HG03066 (cell line): ENCODE measurements around the gene SAMD8.
"Not testable (repeated sequence)": the region's sequence is repeated elsewhere in the genome, so short reads cannot be mapped to it uniquely, and the experiment has no call there.

ENCODE experiments used
- ATAC-seq: cut with Tn5 transposase; IDR thresholded peaks from one replicate; pipeline ENCODE4 v1.9.1; 2021; ENCODE audit warnings: low read depth; ENCODE audit not compliant: unreplicated experiment

SAMD8 gene

GRCh38 chr10:75187961-75188426 is 76.5 kb downstream of the SAMD8 start:
- no peak for ATAC-seq

DNA sequence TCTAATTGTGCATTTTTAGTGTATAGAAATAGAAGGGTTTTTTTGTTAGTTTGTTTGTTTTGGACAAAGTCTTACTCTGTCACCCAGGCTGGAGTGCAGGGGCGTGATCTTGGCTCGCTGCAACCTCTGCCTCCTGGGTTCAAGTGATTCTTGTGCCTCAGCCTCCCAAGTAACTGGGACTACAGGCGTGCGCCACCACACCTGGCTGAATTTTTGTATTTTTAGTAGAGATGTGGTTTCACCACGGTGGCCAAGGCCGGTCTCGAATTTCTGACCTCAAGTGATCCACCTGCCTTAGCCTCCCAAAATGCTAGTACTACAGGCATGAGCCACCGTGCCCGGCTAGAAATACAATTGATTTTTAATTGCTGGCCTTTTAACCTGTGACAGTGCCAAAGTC is 77.1 kb downstream of the SAMD8 start:
- ATAC-seq = not testable (repeated sequence)

DNA sequence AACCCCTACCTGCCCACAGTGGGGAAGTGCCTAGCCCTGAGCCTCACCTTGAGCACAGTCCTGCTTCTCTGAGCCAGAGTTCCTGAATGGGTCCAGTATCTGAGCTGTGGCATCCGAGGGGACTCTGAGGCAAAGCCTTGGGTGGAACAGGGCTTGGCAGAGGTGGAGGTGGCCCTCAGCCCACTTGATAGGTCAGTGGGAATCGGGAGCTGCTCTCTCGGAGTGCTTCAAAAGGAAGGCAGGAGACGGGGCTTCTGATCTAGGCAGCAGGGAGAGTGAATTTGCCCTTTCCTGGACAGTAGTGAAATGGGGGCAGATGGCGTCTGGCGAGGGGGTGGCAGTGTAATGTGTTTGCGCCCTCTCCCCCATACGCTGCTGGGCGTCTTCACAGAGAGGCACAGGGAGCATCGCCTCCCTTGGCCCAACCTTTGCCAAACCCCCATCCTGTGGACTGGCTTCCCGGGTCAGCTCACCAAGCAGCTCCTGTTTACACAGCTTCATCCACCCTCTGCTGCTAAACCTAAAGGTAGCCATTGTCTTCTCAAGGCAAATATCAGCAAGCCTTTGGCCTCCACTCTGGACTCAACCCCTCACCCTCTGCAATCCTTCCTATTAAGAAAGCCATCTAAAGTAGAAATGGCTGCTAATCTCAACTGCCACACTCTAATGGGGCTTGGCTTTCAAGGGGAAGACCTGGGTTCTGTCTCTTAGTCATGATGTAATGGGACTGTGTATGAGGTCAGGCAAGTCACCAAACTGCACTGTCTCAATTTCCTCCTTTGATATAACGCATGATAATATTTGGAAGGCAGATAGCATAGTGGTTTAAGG is 78.0 kb downstream of the SAMD8 start:
- ATAC-seq = no peak

GRCh38 chr10:75191821-75192568 is 80.5 kb downstream of the SAMD8 start:
- no peak for ATAC-seq

- not testable (repeated sequence) for ATAC-seq
Measured at GRCh38 chr10:75194625-75195024, 83.2 kb downstream of the SAMD8 start.

DNA sequence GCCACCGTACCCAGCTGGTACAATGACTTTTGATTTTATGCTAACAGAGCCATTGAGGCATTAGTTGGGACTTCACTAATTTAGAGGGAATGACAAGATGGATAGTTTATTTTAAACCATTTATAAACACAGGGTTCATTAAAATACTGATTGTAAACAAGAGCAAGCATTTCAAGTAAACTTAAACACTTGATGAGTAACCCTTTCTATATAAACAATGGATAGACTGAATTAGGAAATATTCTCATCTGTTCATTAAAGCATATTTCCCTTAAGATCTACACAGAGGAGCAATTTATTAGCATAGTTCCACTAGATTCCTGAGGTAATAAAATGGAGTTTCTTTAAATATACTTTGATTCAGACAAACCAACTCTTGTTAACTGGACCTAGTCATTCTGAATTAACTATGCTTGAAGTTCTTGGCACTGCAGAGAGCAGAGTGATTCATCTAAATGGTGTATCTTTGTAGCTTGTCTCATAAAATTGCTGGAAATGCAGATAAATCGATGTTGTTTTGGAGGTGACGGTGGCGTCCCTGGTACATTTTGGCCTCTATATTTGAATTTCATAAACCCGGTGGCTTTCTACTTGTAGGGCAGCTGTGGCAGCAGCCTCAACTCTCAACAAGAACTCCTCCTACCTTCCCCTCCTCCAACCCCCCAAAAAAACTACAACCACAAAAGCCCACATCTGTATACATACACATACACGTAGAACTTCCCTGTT is 83.7 kb downstream of the SAMD8 start:
- ATAC-seq = no peak

DNA sequence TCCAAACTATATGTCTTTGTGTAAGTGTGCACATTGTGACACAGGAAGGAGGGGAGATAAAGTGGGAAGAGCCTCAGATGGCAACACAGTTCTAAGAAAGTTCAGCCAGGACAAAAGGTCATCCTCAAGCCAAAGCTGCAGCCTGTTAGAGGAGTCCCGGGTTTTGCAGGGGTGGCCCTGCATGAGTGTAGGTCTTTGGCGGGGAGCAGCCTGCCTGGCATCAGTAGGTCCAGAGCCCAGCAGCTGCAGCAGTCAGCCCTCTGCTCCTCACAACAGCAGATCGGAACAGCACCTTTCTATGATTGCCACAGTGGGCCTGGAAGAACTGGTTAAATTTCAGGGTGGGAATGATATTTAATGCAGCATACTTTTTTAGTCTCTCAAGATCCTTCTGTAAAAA is 85.6 kb downstream of the SAMD8 start:
- ATAC-seq = no peak

GRCh38 chr10:75197906-75198305 is 86.5 kb downstream of the SAMD8 start:
- no peak for ATAC-seq

DNA sequence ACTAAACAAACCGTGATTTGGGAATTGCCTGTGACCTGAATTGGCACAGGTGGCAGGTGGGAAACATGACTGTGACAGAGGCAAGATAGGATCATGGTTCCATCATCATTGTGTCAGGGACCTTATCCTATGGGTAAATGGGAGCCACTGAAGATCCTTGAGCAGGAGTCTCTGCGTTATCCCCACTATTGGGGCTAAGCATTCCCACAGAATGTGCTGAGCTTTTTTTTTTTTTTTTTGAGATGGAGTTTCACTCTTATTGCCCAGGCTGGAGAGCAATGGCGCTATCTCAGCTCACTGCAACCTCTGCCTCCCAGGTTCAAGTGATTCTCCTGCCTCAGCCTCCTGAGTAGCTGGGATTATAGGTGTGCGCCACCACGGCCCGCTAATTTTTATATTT is 88.5 kb downstream of the SAMD8 start:
- ATAC-seq = not testable (repeated sequence)

DNA sequence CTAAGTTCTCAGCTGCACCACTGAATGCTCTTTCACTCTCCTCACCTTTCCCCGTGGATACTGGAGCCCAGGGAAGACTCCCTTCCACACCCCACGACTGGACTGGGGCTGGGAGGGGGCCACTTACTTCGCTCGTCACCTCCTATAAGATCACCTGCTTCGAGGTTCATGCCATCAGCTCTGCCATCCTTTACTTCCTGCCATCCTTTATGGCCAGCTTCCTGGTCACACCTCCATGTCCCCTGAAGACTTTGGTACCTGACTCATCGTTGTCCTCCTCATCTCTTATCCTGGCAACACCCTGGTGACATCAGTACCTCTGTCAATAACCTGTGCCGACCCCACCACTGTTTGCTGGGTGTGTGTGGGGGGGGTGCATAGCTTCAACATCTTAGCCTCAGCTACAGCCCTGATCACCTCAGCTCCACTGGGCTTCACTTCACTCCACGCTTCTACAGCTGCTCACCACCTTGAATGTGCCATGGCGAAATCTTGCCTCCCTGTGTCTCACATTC is 90.4 kb downstream of the SAMD8 start:
- ATAC-seq = no peak

GRCh38 chr10:75202321-75203045 is 91.0 kb downstream of the SAMD8 start:
- ATAC-seq = no peak

DNA sequence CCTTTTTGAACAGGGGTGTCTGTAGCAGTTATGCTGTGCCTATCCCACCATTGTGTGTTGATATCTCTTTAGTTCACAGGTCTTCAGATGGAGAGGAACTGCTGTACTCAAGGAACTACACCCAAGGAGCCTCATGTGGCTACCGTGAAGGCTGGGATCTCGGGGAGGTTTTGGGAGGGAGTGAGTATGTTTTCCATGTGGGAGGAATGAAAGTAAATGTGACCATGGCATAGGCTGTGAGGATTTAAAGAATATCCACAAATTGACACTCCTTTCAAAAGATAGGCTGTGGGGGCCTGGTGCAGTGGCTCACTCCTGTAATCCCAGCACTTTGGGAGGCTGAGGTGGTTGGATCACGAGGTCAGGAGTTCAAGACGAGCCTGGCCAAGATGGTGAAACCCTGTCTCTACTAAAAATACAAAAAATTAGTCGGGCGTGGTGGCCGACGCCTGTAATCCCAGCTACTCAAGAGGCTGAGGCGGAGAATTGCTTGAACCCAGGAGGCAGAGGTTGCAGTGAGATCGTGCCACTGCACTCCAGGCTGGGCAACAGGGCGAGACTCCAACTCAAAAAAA is 91.7 kb downstream of the SAMD8 start:
- not testable (repeated sequence) for ATAC-seq

DNA sequence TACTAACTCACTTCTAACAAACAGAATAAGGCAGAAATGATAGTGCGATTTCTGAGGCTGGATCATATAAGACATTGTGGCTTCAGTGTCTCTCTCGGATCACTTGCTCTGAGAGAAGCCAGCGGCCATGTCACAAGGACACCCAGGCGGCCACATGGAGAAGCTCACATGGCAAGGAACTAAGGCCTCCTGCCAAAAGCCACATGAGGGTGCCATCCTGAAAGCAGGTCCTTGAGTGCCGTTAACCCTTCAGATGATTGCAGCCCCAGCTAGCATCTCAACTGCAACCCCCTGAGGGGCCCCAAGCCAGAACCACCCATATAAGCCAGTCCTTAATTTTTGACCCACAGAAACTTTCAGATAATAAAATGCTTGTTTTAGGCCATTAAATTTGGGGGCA is 92.3 kb downstream of the SAMD8 start:
- no peak for ATAC-seq

GRCh38 chr10:75205908-75206307 is 94.5 kb downstream of the SAMD8 start:
- ATAC-seq = no peak

- ATAC-seq = not testable (repeated sequence)
Measured at GRCh38 chr10:75206638-75207037, 95.2 kb downstream of the SAMD8 start.

- ATAC-seq = no peak
Measured at GRCh38 chr10:75207079-75207856, 95.8 kb downstream of the SAMD8 start.

GRCh38 chr10:75207857-75208144 is 96.3 kb downstream of the SAMD8 start:
- no peak for ATAC-seq

DNA sequence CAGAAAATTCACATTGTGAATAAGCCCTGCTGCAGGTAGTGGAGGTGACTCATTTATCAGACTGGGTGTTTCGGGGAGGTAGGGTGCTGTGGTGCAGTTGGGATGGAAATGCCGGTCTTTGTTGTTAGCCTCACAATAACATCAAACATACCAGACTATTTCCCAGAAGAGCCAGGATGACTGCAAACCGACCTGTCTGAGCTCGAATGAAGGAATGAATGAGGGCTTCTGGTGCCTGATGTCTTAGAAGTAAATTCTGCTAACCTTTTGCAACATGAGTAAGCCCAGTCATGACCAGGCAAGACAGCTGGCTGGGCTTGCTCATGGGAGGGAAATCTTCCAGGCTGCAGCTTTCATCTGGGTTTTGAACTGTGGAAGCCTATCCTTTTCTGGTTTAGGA is 96.7 kb downstream of the SAMD8 start:
- ATAC-seq = no peak
